ENCODE results near the gene KCNT1.

GRCh38 chr9:135692410-135692809 is 9.6 kb upstream of the KCNT1 start:
- TF ChIP-seq CTCF (IDR thresholded peaks at IDR 0.05; ENCODE audit: insufficient read depth, low read depth, low read length) (no peak), EZH2 (IDR thresholded peaks at IDR 0.05; ENCODE audit: insufficient read depth, low read length) (no peak)
